Left kidney (tissue), 8 donors: Measurements from ENCODE around the gene ANKRD35. TPM values are rescaled to one million over a fixed set of nuclear protein-coding genes. Genes with fewer than 3 reads are reported as not detected.
"Not testable (repeated sequence)": the region's sequence is repeated elsewhere in the genome, so short reads cannot be mapped to it uniquely, and the experiment has no call there.

Experiments used
- DNase-seq: peaks from one replicate; pipeline ENCODE4 v3.0.0-alpha.2; 2013
- long read RNA-seq, 8 donors: transcript quantifications; one replicate each; lab custom pipeline, GENCODE V29; 2026
- polyA plus RNA-seq: library from polyadenylated mRNA; unstranded; fragments of 120-200 nt; gene quantifications from one replicate; pipeline ENCODE4 v1.2.1, GENCODE V29; 2013; ENCODE audit not compliant: insufficient read length

The ANKRD35 gene, protein sequence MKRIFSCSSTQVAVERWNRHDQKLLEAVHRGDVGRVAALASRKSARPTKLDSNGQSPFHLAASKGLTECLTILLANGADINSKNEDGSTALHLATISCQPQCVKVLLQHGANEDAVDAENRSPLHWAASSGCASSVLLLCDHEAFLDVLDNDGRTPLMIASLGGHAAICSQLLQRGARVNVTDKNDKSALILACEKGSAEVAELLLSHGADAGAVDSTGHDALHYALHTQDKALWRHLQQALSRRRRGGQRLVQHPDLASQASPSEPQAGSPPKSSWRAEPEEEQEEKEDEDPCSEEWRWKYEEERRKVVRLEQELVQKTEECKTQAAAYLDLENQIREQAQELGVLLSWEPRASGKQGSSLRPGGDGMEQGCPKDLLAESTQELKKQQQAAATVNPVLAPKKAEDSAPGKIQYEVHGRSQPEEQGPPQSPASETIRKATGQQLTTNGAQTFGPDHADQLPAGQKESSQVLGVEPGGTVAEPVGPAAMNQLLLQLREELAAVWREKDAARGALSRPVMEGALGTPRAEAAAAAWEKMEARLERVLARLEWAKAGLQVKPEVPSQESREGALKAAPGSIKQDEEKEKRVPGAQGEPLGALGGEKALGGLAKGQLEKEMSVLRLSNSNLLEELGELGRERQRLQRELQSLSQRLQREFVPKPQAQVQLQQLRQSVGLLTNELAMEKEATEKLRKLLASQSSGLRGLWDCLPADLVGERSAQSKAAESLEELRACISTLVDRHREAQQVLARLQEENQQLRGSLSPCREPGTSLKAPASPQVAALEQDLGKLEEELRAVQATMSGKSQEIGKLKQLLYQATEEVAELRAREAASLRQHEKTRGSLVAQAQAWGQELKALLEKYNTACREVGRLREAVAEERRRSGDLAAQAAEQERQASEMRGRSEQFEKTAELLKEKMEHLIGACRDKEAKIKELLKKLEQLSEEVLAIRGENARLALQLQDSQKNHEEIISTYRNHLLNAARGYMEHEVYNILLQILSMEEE
- 1.9 TPM for polyA plus RNA-seq
- long read RNA-seq, donor 1 = 0 reads
- long read RNA-seq, donor 2 = 0 reads
- long read RNA-seq, donor 3 = 0 reads
- long read RNA-seq, donor 4 = 0 reads
- long read RNA-seq, donor 5 = 0 reads
- long read RNA-seq, donor 6 = 0 reads
- long read RNA-seq, donor 7, partial matches to known transcripts = 7 of 7 reads
- long read RNA-seq, donor 7, other reads (novel, unspliced or antisense) = 0 of 7 reads
- long read RNA-seq, donor 8 = 0 reads

DNA sequence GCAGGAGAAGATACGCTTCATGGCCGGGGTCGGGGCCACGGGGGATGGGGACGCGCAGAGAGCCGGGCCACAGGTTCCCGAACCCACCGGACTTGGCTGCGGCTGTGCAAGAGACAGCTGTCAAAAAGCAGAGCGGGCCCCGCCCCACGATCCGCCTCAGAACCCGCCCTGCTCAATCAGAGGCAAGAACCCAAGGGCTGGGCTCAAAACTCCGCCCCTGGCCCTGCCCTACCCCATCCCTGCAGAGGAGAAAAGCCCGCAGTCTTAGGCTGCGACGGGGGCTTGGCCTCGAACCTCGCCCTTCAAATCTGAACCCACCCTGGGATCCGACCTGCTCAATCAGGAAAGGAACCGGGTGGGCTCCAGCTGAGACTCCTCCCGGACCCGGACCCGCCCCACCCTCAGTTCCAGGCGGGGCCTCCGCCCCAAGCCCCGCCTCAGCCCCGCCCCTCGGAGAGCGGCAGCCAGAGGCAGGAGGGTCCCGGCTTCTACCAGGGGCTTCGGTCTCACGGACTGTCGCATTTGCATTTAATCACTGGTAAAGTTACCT lies at the start of gene ANKRD35:
TSS of gene ANKRD35 (minus strand) at position 129 of the 550 bp plus-strand sequence. CDS start at position 21, 108 bp downstream.
- peak; percentile 70 for DNase-seq

DNA sequence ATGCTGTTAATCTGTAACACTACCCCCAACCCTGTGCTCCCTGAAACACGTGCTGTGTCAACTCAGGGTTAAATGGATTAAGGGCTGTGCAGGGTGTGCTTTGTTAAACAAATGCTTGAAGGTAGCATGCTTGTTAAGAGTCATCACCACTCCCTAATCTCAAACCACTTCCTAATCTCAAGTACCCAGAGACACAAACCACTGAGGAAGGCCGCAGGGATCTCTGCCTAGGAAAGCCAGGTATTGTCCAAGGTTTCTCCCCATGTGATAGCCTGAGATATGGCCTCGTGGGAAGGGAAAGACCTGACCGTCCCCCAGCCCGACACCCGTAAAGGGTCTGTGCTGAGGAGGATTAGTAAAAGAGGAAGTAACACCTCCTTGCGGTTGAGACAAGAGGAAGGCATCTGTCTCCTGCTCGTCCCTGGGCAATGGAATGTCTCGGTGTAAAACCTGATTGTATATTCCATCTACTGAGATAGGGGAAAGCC lies 46.9 kb upstream of the ANKRD35 start:
- not testable (repeated sequence) for DNase-seq

DNA sequence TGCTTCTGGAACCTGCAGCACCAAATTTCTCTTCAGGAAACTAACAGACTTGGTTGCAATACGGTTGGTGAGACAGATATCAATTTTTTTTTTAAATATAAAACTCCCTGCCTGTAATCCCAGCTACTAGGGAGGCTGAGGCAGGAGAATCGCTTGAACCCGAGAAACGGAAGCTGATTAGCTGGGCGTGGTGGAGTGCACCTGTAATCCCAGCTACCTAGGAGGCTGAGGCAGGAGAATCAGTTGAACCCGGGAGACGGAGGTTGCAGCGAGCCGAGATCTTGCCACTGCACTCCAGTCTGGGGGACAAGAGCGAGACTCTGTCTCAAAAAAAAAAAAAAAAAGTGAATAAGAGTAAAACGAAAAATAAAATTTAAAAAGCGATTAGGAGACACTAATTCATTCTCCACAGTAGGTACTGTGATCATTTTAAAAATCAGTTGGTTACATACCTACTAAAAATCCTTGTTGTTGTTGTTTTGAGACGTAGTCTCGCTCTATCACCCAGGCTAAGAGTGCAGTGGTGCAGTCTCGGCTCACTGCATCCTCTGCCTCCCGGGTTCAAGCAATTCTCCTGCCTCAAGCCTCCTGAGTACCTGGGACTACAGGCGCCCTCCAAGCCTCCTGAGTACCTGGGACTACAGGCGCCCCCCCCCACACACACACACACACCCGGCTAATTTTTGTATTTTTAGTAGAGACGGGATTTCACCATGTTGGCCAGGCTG lies 42.4 kb upstream of the ANKRD35 start:
- DNase-seq = no peak

GRCh38 chr1:145927063-145927886 lies 41.6 kb upstream of the ANKRD35 start, which contains the start of gene RBM8A:
Gene RBM8A (minus strand): TSS chr1:145927484. CDS start chr1:145927426, 58 bp downstream.
- DNase-seq = peak; percentile 99

DNA sequence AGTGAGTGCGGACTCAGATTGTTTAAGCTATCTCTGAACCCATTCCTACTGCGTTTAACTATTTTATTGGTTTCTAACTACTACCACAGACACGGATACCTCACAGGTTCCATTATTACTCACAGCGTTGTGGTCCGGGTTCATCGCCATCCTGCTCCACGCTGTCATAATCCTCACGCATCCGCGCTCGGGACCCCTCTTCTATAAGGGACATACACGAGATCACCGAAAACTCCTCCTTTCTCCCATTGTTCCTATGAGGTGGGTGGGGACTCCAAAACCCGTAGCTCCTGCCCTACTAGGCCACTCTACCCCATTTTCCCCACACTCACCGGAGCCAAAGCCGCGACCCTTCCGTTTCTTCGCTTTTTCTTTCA lies 41.0 kb upstream of the ANKRD35 start:
- DNase-seq = peak; percentile 31

DNA sequence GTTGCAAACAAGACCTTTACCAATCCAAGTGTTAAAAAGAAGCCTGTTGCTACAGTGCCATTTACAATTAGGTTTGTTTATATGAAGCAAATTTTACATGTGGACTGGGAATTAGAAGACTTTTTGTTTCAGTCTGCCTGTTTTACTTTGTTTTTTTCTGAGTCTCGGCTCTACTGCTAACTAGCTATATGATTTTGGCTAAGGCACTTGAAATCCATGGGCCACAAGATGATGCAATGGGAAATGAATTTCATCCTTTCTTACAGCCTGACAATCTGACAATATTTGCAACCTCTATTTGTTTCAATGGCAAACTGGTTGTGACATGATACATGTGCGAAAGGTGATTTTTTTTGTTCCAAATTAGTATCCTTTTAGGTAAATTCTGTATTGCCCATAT lies 36.6 kb upstream of the ANKRD35 start:
- DNase-seq = no peak

- DNase-seq = not testable (repeated sequence)
Measured at GRCh38 chr1:145920297-145920696, 34.6 kb upstream of the ANKRD35 start.

DNA sequence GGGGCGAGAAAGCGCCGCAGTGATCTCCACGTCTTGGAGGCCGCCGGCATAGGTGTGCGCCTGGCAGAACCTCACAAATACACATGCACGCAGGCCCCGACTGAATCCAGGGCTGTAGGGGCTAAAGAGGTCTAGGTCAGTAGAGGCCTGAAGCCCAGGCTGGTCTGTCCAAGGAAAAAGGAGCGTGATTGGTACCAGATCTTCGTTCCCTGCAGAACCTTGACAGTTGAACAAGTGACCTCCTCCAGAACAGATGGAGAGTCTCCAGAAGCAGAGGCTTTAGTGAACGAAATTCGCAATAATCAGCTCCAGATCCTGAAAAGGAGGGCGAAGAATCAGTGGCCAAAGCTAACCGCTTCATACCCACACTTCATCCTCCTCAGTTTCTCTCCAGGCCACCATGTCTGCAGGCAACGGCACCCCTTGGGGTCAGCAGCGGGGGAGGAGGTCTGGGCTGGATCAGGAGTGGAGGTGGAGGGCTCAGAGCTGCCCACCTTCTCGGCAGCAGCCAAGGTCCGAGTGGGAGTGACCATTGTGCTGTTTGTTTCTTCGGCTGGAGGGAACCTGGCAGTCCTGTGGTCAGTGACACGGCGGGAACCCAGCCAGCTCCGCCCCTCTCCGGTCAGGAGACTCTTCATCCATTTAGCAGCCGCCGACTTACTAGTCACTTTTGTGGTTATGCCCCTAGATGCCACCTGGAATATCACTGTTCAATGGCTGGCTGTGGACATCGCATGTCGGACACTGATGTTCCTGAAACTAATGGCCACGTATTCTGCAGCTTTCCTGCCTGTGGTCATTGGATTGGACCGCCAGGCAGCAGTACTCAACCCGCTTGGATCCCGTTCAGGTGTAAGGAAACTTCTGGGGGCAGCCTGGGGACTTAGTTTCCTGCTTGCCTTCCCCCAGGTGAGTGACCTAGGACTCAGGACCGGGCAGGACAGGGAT lies 33.6 kb upstream of the ANKRD35 start:
- DNase-seq = no peak

GRCh38 chr1:145918144-145918991 lies 32.7 kb upstream of the ANKRD35 start, which contains the start of gene PEX11B:
Gene PEX11B (minus strand): TSS chr1:145918717. CDS start chr1:145918688, 29 bp downstream.
- DNase-seq = peak; percentile 91

DNA sequence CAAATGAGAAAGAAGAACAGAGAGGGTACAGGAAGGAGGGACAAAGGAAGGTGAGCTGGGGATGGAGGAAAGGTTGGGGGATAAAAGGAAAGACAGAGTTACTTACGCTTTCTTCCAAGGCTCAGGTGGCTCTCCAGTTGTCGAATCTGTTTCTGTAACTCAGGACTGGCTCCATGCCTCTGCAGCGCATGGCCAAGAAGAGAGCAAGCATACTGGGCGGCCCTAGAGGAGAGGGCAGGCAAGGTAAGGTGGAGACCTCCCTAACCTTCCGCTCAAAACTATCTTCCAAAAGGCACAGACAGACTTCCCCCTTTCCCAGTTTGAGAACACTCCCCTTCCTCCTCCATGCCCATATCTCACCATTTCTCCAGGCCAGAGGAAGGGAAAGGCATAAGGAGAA lies 31.9 kb upstream of the ANKRD35 start:
- no peak for DNase-seq

GRCh38 chr1:145916745-145917144 lies 31.1 kb upstream of the ANKRD35 start:
- DNase-seq = no peak

DNA sequence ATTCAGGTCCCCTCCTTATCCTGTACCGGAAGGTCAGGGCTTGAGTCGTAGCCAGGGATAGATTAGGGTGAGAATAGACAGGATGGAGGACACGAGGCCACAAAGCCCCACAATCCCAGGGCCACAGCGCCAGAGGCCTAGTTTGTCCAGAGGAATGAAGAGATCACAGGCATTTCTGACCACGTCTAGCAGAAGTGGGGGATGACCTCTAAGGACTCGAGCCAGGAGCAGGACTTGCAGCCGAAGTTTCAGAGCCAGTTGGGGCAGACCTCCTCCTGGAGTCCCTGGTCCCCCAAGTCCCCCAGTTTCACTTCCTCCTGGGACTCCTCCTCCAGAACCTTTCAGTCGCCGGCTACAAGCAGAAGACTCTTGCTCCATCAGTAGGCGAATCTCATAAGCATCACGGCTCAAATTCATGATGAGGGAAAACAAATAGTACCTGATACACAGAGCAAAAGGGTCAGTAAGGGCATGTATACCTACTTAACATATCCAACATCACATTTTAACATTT lies 26.5 kb upstream of the ANKRD35 start:
- DNase-seq = no peak

- no peak for DNase-seq
Measured at GRCh38 chr1:145908653-145909052, 23.0 kb upstream of the ANKRD35 start.

DNA sequence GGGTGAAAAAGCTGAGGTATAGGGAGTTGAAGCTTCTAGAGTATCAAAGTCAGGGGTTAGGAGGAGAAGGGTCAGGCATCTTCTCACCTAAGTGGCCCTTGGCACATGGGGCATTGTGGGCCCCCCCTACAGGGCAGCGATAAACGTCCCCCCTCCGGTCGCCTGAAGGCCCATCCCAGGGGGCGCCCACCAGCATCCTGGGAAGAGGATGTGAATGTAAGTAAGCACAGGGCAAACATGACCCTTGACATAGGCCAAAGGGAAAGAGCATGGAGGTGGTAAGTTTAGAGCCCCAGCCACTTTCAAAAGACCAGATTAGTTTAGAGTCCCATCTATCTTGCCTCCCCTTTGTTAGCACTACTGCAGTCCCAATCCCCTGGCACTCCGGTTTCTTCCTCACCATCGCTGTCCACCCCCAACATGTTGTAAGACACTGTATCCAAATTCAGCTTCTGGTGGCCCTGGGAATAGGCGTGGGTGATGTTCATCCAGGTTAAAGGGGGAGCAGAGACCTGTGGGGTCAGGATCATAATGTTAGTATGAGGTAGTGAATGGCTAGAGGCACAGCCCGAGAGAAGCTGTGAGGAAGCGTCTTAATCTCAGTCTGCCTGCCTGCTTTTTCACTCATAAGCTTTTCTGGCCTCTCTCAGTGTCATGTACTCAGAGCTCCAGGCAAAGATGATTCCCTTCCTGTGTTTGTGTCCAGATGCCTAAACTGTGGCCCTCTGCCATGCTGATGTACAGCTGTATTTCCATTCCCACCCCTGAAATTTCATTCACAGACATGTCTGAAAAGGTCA lies 21.5 kb upstream of the ANKRD35 start:
- no peak for DNase-seq

GRCh38 chr1:145901312-145902021 lies 15.8 kb upstream of the ANKRD35 start:
- DNase-seq = no peak

GRCh38 chr1:145898756-145899155 lies 13.1 kb upstream of the ANKRD35 start:
- no peak for DNase-seq
